NCI-H510A treated with DMSO at 0.1 percent for 48 hours (cell line): ENCODE measurements around the gene RABL6.
"Not testable (repeated sequence)": the region's sequence is repeated elsewhere in the genome, so short reads cannot be mapped to it uniquely, and the experiment has no call there.

ENCODE experiments used
- DNase-seq: peaks from one replicate; lab custom pipeline; 2025; lab: John Stamatoyannopoulos, UW

The RABL6 gene

DNA sequence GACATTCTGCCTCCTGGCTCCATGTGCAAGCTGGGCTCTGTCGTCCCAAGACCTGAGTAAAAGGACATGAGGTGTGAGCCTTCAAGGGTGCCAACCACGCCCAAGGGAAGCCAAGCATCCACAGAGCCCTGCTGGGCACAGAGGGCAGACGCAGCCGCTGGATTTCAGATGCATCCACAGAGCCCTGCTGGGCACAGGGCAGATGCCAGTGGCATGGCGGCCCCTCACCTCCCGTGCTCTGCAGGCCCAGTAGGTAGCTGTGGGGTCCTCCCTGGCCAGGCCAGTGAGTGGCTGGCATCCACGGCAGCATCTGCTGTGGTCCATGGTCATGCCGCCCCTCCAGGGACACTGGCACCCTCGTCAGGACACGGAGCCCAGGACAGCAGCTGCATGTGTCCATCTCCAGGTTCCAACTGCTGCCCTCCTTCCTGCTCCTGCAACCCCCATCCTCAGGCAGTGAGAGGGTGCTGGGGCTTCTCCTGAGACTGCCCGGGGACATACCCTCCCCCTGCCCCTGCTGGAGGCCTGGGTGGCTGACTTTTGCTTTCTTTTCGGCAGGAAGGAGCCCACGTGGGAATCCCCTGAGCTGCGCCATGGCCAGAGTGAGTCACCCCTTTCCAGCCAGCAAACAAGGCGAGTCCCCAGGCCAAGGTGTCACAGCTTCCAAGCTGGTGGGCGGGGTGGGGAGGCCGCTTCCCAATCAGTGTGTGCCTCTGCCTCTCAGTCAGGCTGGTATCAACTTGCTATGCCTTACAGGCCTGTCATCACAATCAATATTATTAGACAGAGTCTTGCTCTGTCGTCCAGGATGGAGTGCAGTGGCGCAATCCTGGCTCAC lies 74.6 kb downstream of the RABL6 start:
- no peak for DNase-seq

GRCh38 chr9:136882947-136883283 lies 75.2 kb downstream of the RABL6 start:
- DNase-seq = not testable (repeated sequence)

DNA sequence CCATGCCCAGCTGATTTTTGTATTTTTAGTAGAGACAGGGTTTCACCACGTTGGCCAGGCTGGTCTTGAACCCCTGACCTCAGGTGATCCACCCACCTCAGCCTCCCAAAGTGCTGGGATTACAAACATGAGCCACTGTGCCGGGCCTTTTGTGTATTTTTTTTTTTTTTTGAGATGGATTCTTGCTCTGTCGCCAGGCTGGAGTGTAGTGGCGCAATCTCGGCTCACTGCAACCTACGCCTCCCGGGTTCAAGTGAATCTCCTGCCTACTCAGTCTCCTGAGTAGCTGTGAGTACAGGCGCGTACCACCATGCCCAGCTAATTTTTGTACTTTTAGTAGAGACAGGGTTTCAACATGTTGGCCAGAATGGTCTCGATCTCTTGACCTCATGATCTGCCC lies 75.9 kb downstream of the RABL6 start:
- DNase-seq = not testable (repeated sequence)

- DNase-seq = peak; percentile 95
These were observed 78.3 kb downstream of the RABL6 start, which contains the start of gene TRAF2 for GRCh38 chr9:136885950-136886578. TRAF2 (plus strand) TSS chr9:136886516; CDS start chr9:136898741, 12,225 bp downstream.

DNA sequence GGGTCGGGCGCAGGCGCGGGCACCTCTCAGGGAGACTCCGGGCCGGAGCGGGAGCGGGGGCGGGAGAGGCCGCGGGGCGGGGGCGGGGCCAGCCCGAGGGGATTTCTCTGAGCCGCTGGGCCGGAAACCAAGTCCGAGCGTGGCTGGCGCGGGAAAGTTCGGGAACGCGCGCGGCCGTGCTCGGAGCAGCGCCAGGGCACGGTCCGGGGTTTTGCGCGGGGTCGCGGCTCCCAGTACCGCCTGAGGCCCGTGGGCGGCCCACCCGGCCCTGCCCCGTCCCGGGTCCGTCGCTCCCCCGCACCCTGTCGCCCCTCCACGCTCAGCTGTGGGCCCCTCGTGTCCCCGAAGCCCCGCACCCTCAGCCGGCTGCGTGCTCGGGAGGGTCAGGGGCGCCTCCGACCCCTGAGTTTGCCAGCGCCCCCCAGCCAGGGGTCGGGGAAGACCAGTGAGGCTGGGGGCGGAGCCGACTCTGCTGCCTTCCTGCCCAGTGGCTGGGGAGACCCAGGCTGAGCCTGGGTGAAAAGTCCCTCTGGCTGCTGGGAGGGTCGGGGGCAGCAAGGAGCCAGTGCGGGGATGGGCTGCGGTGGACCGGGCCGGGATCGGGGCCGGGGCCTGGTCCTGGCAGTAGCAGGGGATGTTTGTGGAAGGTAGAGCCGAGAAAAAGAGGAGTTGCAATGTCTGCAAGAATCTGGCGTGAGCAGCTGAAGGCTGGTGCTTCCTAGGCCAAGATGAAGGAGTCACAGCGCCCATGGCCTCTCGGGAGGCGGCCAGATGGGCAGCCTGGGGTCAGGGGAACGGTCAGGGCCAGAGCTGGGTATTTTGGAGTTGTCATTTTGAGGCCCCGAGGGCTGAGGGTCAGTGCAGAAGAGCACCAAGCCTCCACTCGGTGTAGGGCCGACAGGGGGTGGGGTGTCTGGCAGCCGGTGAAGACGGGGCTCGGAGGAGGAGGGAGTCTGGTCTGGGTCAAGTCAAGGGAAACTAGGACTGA lies 79.2 kb downstream of the RABL6 start:
- peak; percentile 44 for DNase-seq

DNA sequence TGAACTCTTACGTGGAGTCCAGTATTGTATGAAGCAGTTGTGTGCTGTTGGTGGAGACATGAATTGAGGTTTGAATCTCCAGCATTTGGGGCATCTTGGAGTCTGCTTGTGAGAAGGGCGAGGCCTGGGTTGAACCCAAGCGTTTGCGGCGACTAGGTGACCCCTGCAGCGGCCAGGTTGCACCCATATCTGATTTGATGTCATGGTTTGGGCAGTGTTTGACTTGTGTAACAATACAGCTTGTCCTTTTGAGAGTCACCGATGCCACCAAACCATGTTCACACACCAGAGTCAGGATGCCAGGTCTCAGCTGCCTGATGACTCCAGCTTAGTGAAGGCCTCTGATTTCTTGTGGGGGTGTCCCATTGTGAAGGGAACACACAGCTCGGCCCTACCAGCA lies 80.7 kb downstream of the RABL6 start:
- no peak for DNase-seq

- DNase-seq = no peak
These were observed 82.1 kb downstream of the RABL6 start for GRCh38 chr9:136889858-136890257.

GRCh38 chr9:136890661-136891060 lies 82.9 kb downstream of the RABL6 start:
- no peak for DNase-seq
